ENCODE data around the gene DAD1.
A peak's percentile ranks its signal among the peaks of the same experiment; 100 is the strongest.
"Not testable (repeated sequence)": the region's sequence is repeated elsewhere in the genome, so short reads cannot be mapped to it uniquely, and the experiment has no call there.

DAD1 gene

GRCh38 chr14:22556021-22556989, 32.7 kb downstream of the DAD1 start:
- Histone ChIP-seq H3K9me3 (ENCODE audit: insufficient read depth, low read depth, low read length) (no peaks in the 10 kb centered on the region), H3K36me3 (ENCODE audit: insufficient read depth, low read depth, low read length) (no peaks in the 10 kb centered on the region), H3K27ac (ENCODE audit: low read length) (no peak overlapping the region), H3K4me3 (ENCODE audit: low read length) (no peak overlapping the region), H3K27me3 (ENCODE audit: insufficient read depth, low read length) (no peaks in the 10 kb centered on the region), H3K9ac (ENCODE audit: low read depth, low read length) (peak overlapping the region; percentile 65; the same call in 1 of the 2 replicates), H3K4me1 (ENCODE audit: insufficient read depth, low read length) (peaks cover 3% of the 10 kb centered on the region; the same call in 1 of the 2 replicates)

- Histone ChIP-seq H3K9ac (ENCODE audit: low read depth, low read length) (no peak overlapping the region), H3K27me3 (ENCODE audit: insufficient read depth, low read length) (no peaks in the 10 kb centered on the region), H3K9me3 (ENCODE audit: insufficient read depth, low read depth, low read length) (no peaks in the 10 kb centered on the region), H3K36me3 (ENCODE audit: insufficient read depth, low read depth, low read length) (no peaks in the 10 kb centered on the region), H3K4me1 (ENCODE audit: insufficient read depth, low read length) (peaks cover 8% of the 10 kb centered on the region; the same call in 1 of the 2 replicates), H3K27ac (ENCODE audit: low read length) (no peak overlapping the region), H3K4me3 (ENCODE audit: low read length) (no peak overlapping the region)
These were observed 33.5 kb downstream of the DAD1 start for GRCh38 chr14:22555384-22556011.

GRCh38 chr14:22554498-22555383, 34.3 kb downstream of the DAD1 start:
- H3K4me1 ChIP-seq (ENCODE audit: insufficient read depth, low read length): peaks cover 14% of the 10 kb centered on the region
- H3K9me3 ChIP-seq (ENCODE audit: insufficient read depth, low read depth, low read length): no peaks in the 10 kb centered on the region
- no peaks in the 10 kb centered on the region for H3K27me3 ChIP-seq (ENCODE audit: insufficient read depth, low read length)
- H3K4me3 ChIP-seq (ENCODE audit: low read length): no peak overlapping the region
- no peak overlapping the region for H3K9ac ChIP-seq (ENCODE audit: low read depth, low read length)
- H3K36me3 ChIP-seq (ENCODE audit: insufficient read depth, low read depth, low read length): no peaks in the 10 kb centered on the region
- no peak overlapping the region for H3K27ac ChIP-seq (ENCODE audit: low read length)

- H3K27ac ChIP-seq (ENCODE audit: low read length); H3K9ac ChIP-seq (ENCODE audit: low read depth, low read length); H3K27me3 ChIP-seq (ENCODE audit: insufficient read depth, low read length); H3K36me3 ChIP-seq (ENCODE audit: insufficient read depth, low read depth, low read length); H3K9me3 ChIP-seq (ENCODE audit: insufficient read depth, low read depth, low read length); H3K4me3 ChIP-seq (ENCODE audit: low read length): not testable (repeated sequence)
- peaks cover 17% of the 10 kb centered on the region for H3K4me1 ChIP-seq (ENCODE audit: insufficient read depth, low read length)
These were observed 35.0 kb downstream of the DAD1 start for GRCh38 chr14:22553861-22554497.

- H3K9me3 ChIP-seq (ENCODE audit: insufficient read depth, low read depth, low read length): no peaks in the 10 kb centered on the region
- no peak overlapping the region for H3K9ac ChIP-seq (ENCODE audit: low read depth, low read length)
- H3K27me3 ChIP-seq (ENCODE audit: insufficient read depth, low read length): no peaks in the 10 kb centered on the region
- no peak overlapping the region for H3K27ac ChIP-seq (ENCODE audit: low read length)
- no peaks in the 10 kb centered on the region for H3K36me3 ChIP-seq (ENCODE audit: insufficient read depth, low read depth, low read length)
- peaks cover 17% of the 10 kb centered on the region for H3K4me1 ChIP-seq (ENCODE audit: insufficient read depth, low read length)
- H3K4me3 ChIP-seq (ENCODE audit: low read length): no peak overlapping the region
These were observed 35.6 kb downstream of the DAD1 start for GRCh38 chr14:22553445-22553844.

GRCh38 chr14:22552827-22553076, 36.3 kb downstream of the DAD1 start:
- Histone ChIP-seq H3K9ac (ENCODE audit: low read depth, low read length) (0 out of 2 replicates have a peak overlapping the region, but pooled peaks have one; percentile 13), H3K9me3 (ENCODE audit: insufficient read depth, low read depth, low read length) (no peaks in the 10 kb centered on the region), H3K36me3 (ENCODE audit: insufficient read depth, low read depth, low read length) (no peaks in the 10 kb centered on the region), H3K27me3 (ENCODE audit: insufficient read depth, low read length) (no peaks in the 10 kb centered on the region), H3K4me3 (ENCODE audit: low read length) (no peak overlapping the region), H3K27ac (ENCODE audit: low read length) (no peak overlapping the region), H3K4me1 (ENCODE audit: insufficient read depth, low read length) (peaks cover 17% of the 10 kb centered on the region)

- H3K36me3 ChIP-seq (ENCODE audit: insufficient read depth, low read depth, low read length): no peaks in the 10 kb centered on the region
- no peaks in the 10 kb centered on the region for H3K27me3 ChIP-seq (ENCODE audit: insufficient read depth, low read length)
- no peak overlapping the region for H3K9ac ChIP-seq (ENCODE audit: low read depth, low read length)
- no peak overlapping the region for H3K27ac ChIP-seq (ENCODE audit: low read length)
- H3K9me3 ChIP-seq (ENCODE audit: insufficient read depth, low read depth, low read length): no peaks in the 10 kb centered on the region
- no peak overlapping the region for H3K4me3 ChIP-seq (ENCODE audit: low read length)
- peaks cover 18% of the 10 kb centered on the region for H3K4me1 ChIP-seq (ENCODE audit: insufficient read depth, low read length)
These were observed 36.8 kb downstream of the DAD1 start for GRCh38 chr14:22552001-22552826.

GRCh38 chr14:22551605-22551997, 37.4 kb downstream of the DAD1 start:
- no peaks in the 10 kb centered on the region for H3K9me3 ChIP-seq (ENCODE audit: insufficient read depth, low read depth, low read length)
- no peaks in the 10 kb centered on the region for H3K36me3 ChIP-seq (ENCODE audit: insufficient read depth, low read depth, low read length)
- H3K9ac ChIP-seq (ENCODE audit: low read depth, low read length): no peak overlapping the region
- no peak overlapping the region for H3K27ac ChIP-seq (ENCODE audit: low read length)
- H3K4me3 ChIP-seq (ENCODE audit: low read length): no peak overlapping the region
- H3K27me3 ChIP-seq (ENCODE audit: insufficient read depth, low read length): no peaks in the 10 kb centered on the region
- H3K4me1 ChIP-seq (ENCODE audit: insufficient read depth, low read length): peaks cover 24% of the 10 kb centered on the region

GRCh38 chr14:22549981-22550673, 38.9 kb downstream of the DAD1 start:
- H3K27ac ChIP-seq (ENCODE audit: low read length): no peak overlapping the region

GRCh38 chr14:22549324-22549962, 39.6 kb downstream of the DAD1 start:
- no peak overlapping the region for H3K9ac ChIP-seq (ENCODE audit: low read depth, low read length)
- H3K27ac ChIP-seq (ENCODE audit: low read length): no peak overlapping the region
- no peaks in the 10 kb centered on the region for H3K9me3 ChIP-seq (ENCODE audit: insufficient read depth, low read depth, low read length)
- H3K4me1 ChIP-seq (ENCODE audit: insufficient read depth, low read length): peaks cover 32% of the 10 kb centered on the region
- H3K36me3 ChIP-seq (ENCODE audit: insufficient read depth, low read depth, low read length): no peaks in the 10 kb centered on the region
- H3K27me3 ChIP-seq (ENCODE audit: insufficient read depth, low read length): no peaks in the 10 kb centered on the region
- no peak overlapping the region for H3K4me3 ChIP-seq (ENCODE audit: low read length)

More at GRCh38 chr14:22549981-22550673, 38.9 kb downstream of the DAD1 start:
- H3K36me3 ChIP-seq (ENCODE audit: insufficient read depth, low read depth, low read length): no peaks in the 10 kb centered on the region
- H3K27me3 ChIP-seq (ENCODE audit: insufficient read depth, low read length): no peaks in the 10 kb centered on the region
- peak overlapping the region; percentile 14; the same call in 1 of the 2 replicates for H3K9ac ChIP-seq (ENCODE audit: low read depth, low read length)
- no peak overlapping the region for H3K4me3 ChIP-seq (ENCODE audit: low read length)
- peaks cover 32% of the 10 kb centered on the region for H3K4me1 ChIP-seq (ENCODE audit: insufficient read depth, low read length)
- H3K9me3 ChIP-seq (ENCODE audit: insufficient read depth, low read depth, low read length): no peaks in the 10 kb centered on the region
